BLaER1 (cell line): ENCODE data around the gene NFATC4.
A peak's percentile ranks its signal among the peaks of the same experiment; 100 is the strongest.
"Not testable (repeated sequence)": the region's sequence is repeated elsewhere in the genome, so short reads cannot be mapped to it uniquely, and the experiment has no call there.

Source experiments
- H3K27ac ChIP-seq: shearing (Covaris generic); formaldehyde crosslinking; 2 replicates; pipeline ENCODE4 v1.8.1; 2022
- H3K27me3 ChIP-seq: shearing (Covaris generic); formaldehyde crosslinking; 2 replicates; pipeline ENCODE4 v1.8.1; 2022
- H3K36me3 ChIP-seq: shearing (Covaris generic); formaldehyde crosslinking; 2 replicates; pipeline ENCODE4 v1.8.1; 2022
- H3K4me1 ChIP-seq: shearing (Covaris generic); formaldehyde crosslinking; 2 replicates; pipeline ENCODE4 v1.8.1; 2022
- H3K4me2 ChIP-seq: shearing (Covaris generic); formaldehyde crosslinking; 2 replicates; pipeline ENCODE4 v1.8.1; 2022
- H3K4me3 ChIP-seq: shearing (Covaris generic); formaldehyde crosslinking; 2 replicates; pipeline ENCODE4 v1.8.1; 2022
- H3K9ac ChIP-seq: shearing (Covaris generic); formaldehyde crosslinking; 2 replicates; pipeline ENCODE4 v1.8.1; 2022
- H3K9me3 ChIP-seq: shearing (Covaris generic); formaldehyde crosslinking; 2 replicates; pipeline ENCODE4 v1.8.1; 2022
- H4K20me1 ChIP-seq: shearing (Covaris generic); formaldehyde crosslinking; 2 replicates; pipeline ENCODE4 v1.8.1; 2022
- Cebpa-rat ChIP-seq: shearing (Covaris generic); IDR thresholded peaks from 2 replicates; pipeline ENCODE4 v1.8.1; 2022

The NFATC4 gene

GRCh38 chr14:24353559-24354481, 14.2 kb upstream of the NFATC4 start:
- H3K4me2 ChIP-seq: no peak overlapping the region
- H3K27me3 ChIP-seq: no peaks in the 10 kb centered on the region
- H3K9me3 ChIP-seq: no peaks in the 10 kb centered on the region
- no peaks in the 10 kb centered on the region for H3K36me3 ChIP-seq
- no peak overlapping the region for H3K27ac ChIP-seq
- no peak overlapping the region for H3K9ac ChIP-seq
- no peak overlapping the region for H3K4me3 ChIP-seq
- TF ChIP-seq Cebpa-rat: no peak
- H4K20me1 ChIP-seq: no peaks in the 10 kb centered on the region
- H3K4me1 ChIP-seq: no peaks in the 10 kb centered on the region; the same call in 1 of the 2 replicates

GRCh38 chr14:24354482-24354825, 13.5 kb upstream of the NFATC4 start:
- not testable (repeated sequence) for H3K4me1 ChIP-seq, H4K20me1 ChIP-seq, H3K4me2 ChIP-seq, H3K27me3 ChIP-seq, H3K9me3 ChIP-seq, H3K36me3 ChIP-seq, H3K9ac ChIP-seq, H3K27ac ChIP-seq, H3K4me3 ChIP-seq

DNA sequence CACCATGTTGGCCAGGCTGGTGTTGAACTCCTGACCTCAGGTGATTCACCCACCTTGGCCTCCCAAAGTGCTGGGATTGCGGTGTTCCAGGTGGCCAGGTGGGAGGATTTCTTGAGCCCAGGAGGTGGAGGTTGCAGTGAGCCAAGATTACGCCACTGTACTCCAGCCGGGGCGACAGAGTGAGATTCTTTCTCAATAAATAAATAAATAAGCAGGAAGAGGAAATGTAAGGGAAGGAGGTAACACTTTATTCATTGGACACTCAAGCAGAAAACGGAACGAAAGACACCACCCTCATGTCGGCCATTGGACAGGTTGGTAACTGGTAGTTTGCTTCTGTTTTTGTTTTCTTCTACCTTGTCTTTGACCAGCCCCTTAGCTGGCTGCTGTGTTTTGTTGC, 13.0 kb upstream of the NFATC4 start:
- Histone ChIP-seq H3K9me3 (no peaks in the 10 kb centered on the region), H3K27ac (no peak overlapping the region)
- TF ChIP-seq Cebpa-rat: no peak

GRCh38 chr14:24356208-24356607, 11.8 kb upstream of the NFATC4 start:
- H3K27me3 ChIP-seq: no peaks in the 10 kb centered on the region
- H3K9ac ChIP-seq: no peak overlapping the region
- TF ChIP-seq Cebpa-rat: no peak
- H3K27ac ChIP-seq: no peak overlapping the region
- H4K20me1 ChIP-seq: no peaks in the 10 kb centered on the region
- no peaks in the 10 kb centered on the region for H3K36me3 ChIP-seq
- no peak overlapping the region for H3K4me2 ChIP-seq
- H3K9me3 ChIP-seq: no peaks in the 10 kb centered on the region
- H3K4me3 ChIP-seq: no peak overlapping the region
- H3K4me1 ChIP-seq: no peaks in the 10 kb centered on the region

More for the DNA sequence above, 13.0 kb upstream of the NFATC4 start:
- no peaks in the 10 kb centered on the region for H3K36me3 ChIP-seq
- H3K4me2 ChIP-seq: no peak overlapping the region
- no peaks in the 10 kb centered on the region for H3K27me3 ChIP-seq
- H3K4me3 ChIP-seq: no peak overlapping the region
- no peaks in the 10 kb centered on the region for H3K4me1 ChIP-seq
- no peak overlapping the region for H3K9ac ChIP-seq
- no peaks in the 10 kb centered on the region for H4K20me1 ChIP-seq

GRCh38 chr14:24360281-24360680, 7.7 kb upstream of the NFATC4 start:
- no peak for TF ChIP-seq Cebpa-rat
- Histone ChIP-seq H3K4me1 (peaks cover 5% of the 10 kb centered on the region), H3K27me3 (no peaks in the 10 kb centered on the region), H3K9me3 (no peaks in the 10 kb centered on the region), H4K20me1 (no peaks in the 10 kb centered on the region), H3K36me3 (no peaks in the 10 kb centered on the region), H3K27ac (no peak overlapping the region), H3K4me2 (no peak overlapping the region), H3K4me3 (no peak overlapping the region), H3K9ac (no peak overlapping the region)

DNA sequence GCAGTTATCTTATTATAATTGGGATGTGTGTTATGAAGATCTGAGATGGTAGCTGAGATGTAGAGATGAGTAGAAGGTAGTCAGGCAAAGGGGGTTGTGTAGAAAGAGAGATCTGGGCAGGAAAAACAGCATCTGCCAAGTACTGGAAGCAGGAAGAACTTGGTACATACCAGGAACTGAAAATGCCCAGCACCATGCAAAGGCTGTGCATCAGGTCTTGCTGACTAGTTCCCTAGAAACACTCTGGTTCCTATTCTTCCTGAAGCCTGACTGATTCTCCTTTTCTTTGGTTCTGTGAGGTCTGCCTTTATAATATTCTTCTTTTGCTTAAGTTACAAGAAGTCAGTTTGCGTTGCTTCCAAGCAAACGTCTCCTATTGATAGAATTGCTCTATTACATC, 6.7 kb upstream of the NFATC4 start:
- TF ChIP-seq Cebpa-rat: no peak
- Histone ChIP-seq H4K20me1 (no peaks in the 10 kb centered on the region), H3K4me2 (no peak overlapping the region), H3K9me3 (no peaks in the 10 kb centered on the region), H3K27me3 (no peaks in the 10 kb centered on the region), H3K36me3 (no peaks in the 10 kb centered on the region), H3K4me3 (no peak overlapping the region), H3K27ac (no peak overlapping the region), H3K4me1 (peaks cover 14% of the 10 kb centered on the region), H3K9ac (no peak overlapping the region)

DNA sequence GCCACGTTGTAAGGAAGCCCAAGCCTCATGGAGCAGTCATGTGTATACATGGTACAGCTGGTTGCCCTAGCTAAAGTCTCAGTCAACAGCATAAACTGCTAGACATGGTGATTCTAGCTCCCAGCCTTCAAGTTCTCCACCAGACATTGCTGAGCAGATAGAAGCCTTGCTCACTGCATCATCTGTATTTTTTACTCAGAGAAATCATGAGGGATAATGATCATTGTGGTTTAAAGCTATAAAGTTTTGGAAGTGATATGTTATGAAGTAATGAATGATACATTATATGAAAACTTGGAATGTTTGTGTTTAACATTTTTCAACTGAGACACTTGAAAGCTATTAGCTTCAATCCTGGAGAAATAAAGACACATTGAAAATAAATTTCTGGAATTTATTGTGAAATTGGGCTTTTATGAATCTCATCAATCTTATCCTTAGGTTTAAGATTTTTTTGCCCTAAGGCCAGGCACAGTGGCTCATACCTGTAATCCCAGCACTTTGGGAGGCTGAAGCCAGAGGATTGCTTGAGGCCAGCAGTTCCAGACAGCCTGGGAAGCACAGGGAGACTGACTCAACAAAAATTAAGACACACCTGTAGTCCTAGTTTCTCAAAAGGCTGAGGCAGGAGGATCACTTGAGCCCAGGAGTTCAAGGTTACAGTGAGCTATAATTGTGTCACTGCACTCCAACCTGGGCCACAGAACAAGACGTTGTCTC, 5.6 kb upstream of the NFATC4 start:
- no peaks in the 10 kb centered on the region for H3K36me3 ChIP-seq
- H3K4me2 ChIP-seq: no peak overlapping the region
- no peak overlapping the region for H3K4me3 ChIP-seq
- H3K27me3 ChIP-seq: no peaks in the 10 kb centered on the region
- no peak overlapping the region for H3K9ac ChIP-seq
- H3K27ac ChIP-seq: no peak overlapping the region
- peaks cover 14% of the 10 kb centered on the region for H3K4me1 ChIP-seq
- TF ChIP-seq Cebpa-rat: no peak
- no peaks in the 10 kb centered on the region for H4K20me1 ChIP-seq
- no peaks in the 10 kb centered on the region for H3K9me3 ChIP-seq

GRCh38 chr14:24363401-24363800, 4.6 kb upstream of the NFATC4 start:
- no peak for TF ChIP-seq Cebpa-rat
- Histone ChIP-seq H3K9me3 (no peaks in the 10 kb centered on the region), H3K4me1 (peaks cover 14% of the 10 kb centered on the region), H4K20me1 (no peaks in the 10 kb centered on the region), H3K9ac (no peak overlapping the region), H3K27me3 (no peaks in the 10 kb centered on the region), H3K36me3 (no peaks in the 10 kb centered on the region), H3K4me2 (no peak overlapping the region), H3K4me3 (no peak overlapping the region), H3K27ac (no peak overlapping the region)

DNA sequence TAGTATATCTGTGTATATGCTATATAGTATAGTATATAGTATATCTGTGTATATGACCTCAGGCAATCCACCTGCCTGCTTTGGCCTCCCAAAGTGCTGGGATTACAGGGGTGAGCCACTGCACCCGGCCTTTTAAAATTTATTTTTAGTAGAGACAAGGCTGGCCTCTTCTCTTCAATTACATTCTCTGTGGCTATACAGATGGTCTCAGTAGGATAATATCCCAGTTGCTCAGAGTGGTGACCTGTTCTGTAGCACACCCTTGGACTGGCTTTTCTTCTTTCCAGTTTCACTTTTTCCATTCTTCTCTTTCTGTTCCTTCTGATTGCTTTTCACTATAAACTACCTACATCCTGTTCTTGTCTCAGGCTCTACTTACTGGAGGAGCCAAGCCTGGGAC, 3.1 kb upstream of the NFATC4 start:
- Histone ChIP-seq H4K20me1 (peaks cover 1% of the 10 kb centered on the region; the same call in 1 of the 2 replicates), H3K4me3 (no peak overlapping the region), H3K9ac (no peak overlapping the region), H3K27me3 (no peaks in the 10 kb centered on the region), H3K9me3 (no peaks in the 10 kb centered on the region), H3K4me1 (peaks cover 25% of the 10 kb centered on the region), H3K36me3 (peaks cover 1% of the 10 kb centered on the region), H3K27ac (no peak overlapping the region), H3K4me2 (peak overlapping the region; percentile 99)
- no peak for TF ChIP-seq Cebpa-rat
